Smooth muscle cell (in vitro differentiated cells): ENCODE results near the gene UNC45A. TPM values are rescaled to one million over a fixed set of nuclear protein-coding genes. Genes with fewer than 3 reads are reported as not detected.

Experiments used
- DNase-seq: peaks from one replicate; lab custom pipeline; 2025; ENCODE audit not compliant: unreplicated experiment; lab: John Stamatoyannopoulos, UW
- H2AFZ ChIP-seq: fragments of 200-600 bp; sonication (generic); 2 replicates; pipeline ENCODE4 v1.6.0; 2016; ENCODE audit warnings: antibody characterized with exemption, low read depth, mild to moderate bottlenecking
- H3F3A ChIP-seq: fragments of 200-600 bp; sonication (generic); 2 replicates; pipeline ENCODE4 v1.6.0; 2017; ENCODE audit warnings: antibody characterized with exemption, low read depth
- H3K27ac ChIP-seq: fragments of 200-600 bp; sonication (generic); 2 replicates; pipeline ENCODE4 v1.5.1; 2016; ENCODE audit warnings: low read depth, mild to moderate bottlenecking
- H3K27me3 ChIP-seq: fragments of 200-600 bp; sonication (generic); 2 replicates; pipeline ENCODE4 v1.6.1; 2016; ENCODE audit warnings: low read depth, mild to moderate bottlenecking
- H3K36me3 ChIP-seq: fragments of 200-600 bp; sonication (generic); 2 replicates; pipeline ENCODE4 v1.5.1; 2016; ENCODE audit warnings: low read depth
- H3K4me1 ChIP-seq: fragments of 200-600 bp; sonication (generic); 2 replicates; pipeline ENCODE4 v1.5.1; 2016; ENCODE audit warnings: low read depth
- H3K4me2 ChIP-seq: fragments of 200-600 bp; sonication (generic); 2 replicates; pipeline ENCODE4 v1.6.0; 2016; ENCODE audit warnings: mild to moderate bottlenecking
- H3K4me3 ChIP-seq: fragments of 200-600 bp; sonication (generic); 2 replicates; pipeline ENCODE4 v1.5.1; 2016; ENCODE audit warnings: mild to moderate bottlenecking
- H3K79me2 ChIP-seq: fragments of 200-600 bp; sonication (generic); 2 replicates; pipeline ENCODE4 v1.6.0; 2016; ENCODE audit warnings: low read depth, mild to moderate bottlenecking
- H3K9ac ChIP-seq: fragments of 200-600 bp; sonication (generic); 2 replicates; pipeline ENCODE4 v1.6.0; 2016; ENCODE audit warnings: low read depth
- H3K9me3 ChIP-seq: fragments of 200-600 bp; sonication (generic); replicated peaks from 2 replicates; pipeline ENCODE4 v1.5.1; 2016; ENCODE audit warnings: low read depth
- H4K20me1 ChIP-seq: fragments of 200-600 bp; sonication (generic); 2 replicates; pipeline ENCODE4 v1.6.0; 2016; ENCODE audit warnings: low read depth
- WGBS: methylation state at CpG from one replicate; pipeline ENCODE4 v1.1.7; 2016; ENCODE audit warnings: low lambda C conversion rate; 5-methylcytosine and 5-hydroxymethylcytosine counted together
- polyA plus RNA-seq: library from polyadenylated mRNA; unstranded; fragments of >200 nt; fragmentation: Nextera tagmentation; extraction: Ambion mirVana; gene quantifications from 2 replicates; pipeline ENCODE4 v1.2.1, GENCODE V29; 2016
- total RNA-seq: library from RNA; depleted of rRNA; stranded (reverse); fragments of >200 nt; gene quantifications from 2 replicates; pipeline ENCODE4 v1.2.3, GENCODE V29; 2014
- TF ChIP-seq, protein P1 (sequence below): fragments of 200-600 bp; sonication (generic); IDR thresholded peaks from 2 replicates; pipeline ENCODE4 v1.5.1; 2017; ENCODE audit warnings: borderline replicate concordance, mild to moderate bottlenecking, antibody characterized with exemption; ENCODE audit not compliant: insufficient read depth, poor library complexity, severe bottlenecking

The UNC45A gene
- total and polyA plus RNA-seq, 2 experiments from 2014 or later: 57.5 to 66.6 TPM

DNA sequence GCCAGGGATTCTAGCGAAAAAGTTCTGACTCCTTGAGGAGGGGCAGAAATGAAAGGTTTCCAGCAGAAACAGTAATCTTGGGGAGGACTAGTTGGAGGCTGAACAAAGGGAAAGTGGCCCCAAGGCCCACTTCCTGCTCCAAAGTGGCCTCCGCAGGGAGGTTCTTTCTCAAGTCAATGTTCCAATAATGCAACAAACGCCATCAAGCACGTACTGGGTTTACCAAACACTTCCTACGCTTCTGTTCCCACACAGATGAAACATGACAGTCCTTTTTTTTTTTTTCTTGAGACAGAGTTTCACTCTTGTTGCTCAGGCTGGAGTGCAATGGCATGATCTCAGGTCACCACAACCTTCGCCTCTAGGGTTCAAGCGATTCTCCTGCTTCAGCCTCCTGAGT lies 10.0 kb downstream of the UNC45A start:
- no peaks in the 10 kb centered on the region for H4K20me1 ChIP-seq
- no peak overlapping the region for H3K27ac ChIP-seq
- H3F3A ChIP-seq: no peaks in the 10 kb centered on the region
- WGBS: 85% methylated on average over 7 of the region's 7 CpGs
- H3K4me3 ChIP-seq: no peak overlapping the region
- no peaks in the 10 kb centered on the region for H3K27me3 ChIP-seq
- no peak for DNase-seq
- H3K9ac ChIP-seq: no peak overlapping the region
- H3K36me3 ChIP-seq: peaks cover 5% of the 10 kb centered on the region
- no peak overlapping the region for H3K4me2 ChIP-seq
- no peak overlapping the region for H2AFZ ChIP-seq
- H3K4me1 ChIP-seq: no peaks in the 10 kb centered on the region
- no peaks in the 10 kb centered on the region for H3K79me2 ChIP-seq
- no peaks in the 10 kb centered on the region for H3K9me3 ChIP-seq
- TF ChIP-seq, protein P1, sequence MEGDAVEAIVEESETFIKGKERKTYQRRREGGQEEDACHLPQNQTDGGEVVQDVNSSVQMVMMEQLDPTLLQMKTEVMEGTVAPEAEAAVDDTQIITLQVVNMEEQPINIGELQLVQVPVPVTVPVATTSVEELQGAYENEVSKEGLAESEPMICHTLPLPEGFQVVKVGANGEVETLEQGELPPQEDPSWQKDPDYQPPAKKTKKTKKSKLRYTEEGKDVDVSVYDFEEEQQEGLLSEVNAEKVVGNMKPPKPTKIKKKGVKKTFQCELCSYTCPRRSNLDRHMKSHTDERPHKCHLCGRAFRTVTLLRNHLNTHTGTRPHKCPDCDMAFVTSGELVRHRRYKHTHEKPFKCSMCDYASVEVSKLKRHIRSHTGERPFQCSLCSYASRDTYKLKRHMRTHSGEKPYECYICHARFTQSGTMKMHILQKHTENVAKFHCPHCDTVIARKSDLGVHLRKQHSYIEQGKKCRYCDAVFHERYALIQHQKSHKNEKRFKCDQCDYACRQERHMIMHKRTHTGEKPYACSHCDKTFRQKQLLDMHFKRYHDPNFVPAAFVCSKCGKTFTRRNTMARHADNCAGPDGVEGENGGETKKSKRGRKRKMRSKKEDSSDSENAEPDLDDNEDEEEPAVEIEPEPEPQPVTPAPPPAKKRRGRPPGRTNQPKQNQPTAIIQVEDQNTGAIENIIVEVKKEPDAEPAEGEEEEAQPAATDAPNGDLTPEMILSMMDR: no peak

DNA sequence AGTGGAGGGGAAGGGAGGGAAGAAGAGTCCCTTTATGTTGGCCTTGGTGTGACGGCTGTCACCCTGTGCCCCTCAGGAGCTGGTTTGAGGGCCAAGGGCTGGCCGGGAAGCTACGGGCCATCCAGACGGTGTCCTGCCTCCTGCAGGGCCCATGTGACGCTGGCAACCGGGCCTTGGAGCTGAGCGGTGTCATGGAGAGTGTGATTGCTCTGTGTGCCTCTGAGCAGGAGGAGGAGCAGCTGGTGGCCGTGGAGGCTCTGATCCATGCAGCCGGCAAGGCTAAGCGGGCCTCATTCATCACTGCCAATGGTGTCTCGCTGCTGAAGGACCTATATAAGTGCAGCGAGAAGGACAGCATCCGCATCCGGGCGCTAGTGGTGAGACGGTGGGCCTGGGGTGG lies 11.5 kb downstream of the UNC45A start:
- H3K36me3 ChIP-seq: no peaks in the 10 kb centered on the region

DNA sequence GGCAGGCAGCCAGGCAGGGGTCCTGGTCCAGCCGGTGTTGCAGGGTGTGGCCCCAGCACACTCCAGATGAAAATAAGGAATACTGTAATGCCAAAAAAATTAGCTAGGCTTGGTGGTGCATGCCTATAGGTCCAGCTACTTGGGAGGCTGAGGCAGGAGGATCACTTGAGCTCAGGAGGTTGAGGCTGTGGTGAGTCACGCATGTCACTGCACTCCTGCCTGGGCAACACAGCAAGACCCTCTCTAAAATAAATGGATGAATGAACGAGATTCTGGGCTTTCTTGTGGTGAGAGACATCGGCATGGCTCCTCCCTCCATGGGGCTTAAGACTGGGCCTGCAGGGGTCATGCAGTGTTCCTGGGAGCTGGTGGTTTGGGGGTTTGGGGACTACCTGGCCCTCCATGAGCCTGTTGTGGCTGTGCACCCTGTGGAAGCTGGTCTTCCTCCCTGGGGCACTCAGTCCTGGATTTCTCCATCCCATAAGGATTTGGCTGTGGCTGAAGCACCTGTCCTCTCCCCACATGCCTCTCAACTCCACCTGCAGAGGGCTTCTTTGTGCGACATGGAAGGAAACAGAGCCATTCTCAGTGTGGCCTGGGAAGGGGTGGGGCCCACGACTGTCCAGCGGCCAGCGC lies 12.0 kb downstream of the UNC45A start:
- no peaks in the 10 kb centered on the region for H3F3A ChIP-seq
- no peak overlapping the region for H3K4me3 ChIP-seq
- no peaks in the 10 kb centered on the region for H3K9me3 ChIP-seq
- no peaks in the 10 kb centered on the region for H3K79me2 ChIP-seq
- TF ChIP-seq, protein P1: no peak
- H3K4me1 ChIP-seq: no peaks in the 10 kb centered on the region
- no peak overlapping the region for H2AFZ ChIP-seq
- no peak overlapping the region for H3K27ac ChIP-seq
- no peaks in the 10 kb centered on the region for H4K20me1 ChIP-seq
- H3K27me3 ChIP-seq: no peaks in the 10 kb centered on the region
- H3K4me2 ChIP-seq: no peak overlapping the region
- DNase-seq: no peak
- 82% methylated on average over 8 of the region's 8 CpGs for WGBS
- H3K36me3 ChIP-seq: no peaks in the 10 kb centered on the region
- H3K9ac ChIP-seq: no peak overlapping the region

More for the DNA sequence above, 11.5 kb downstream of the UNC45A start:
- no peaks in the 10 kb centered on the region for H3K4me1 ChIP-seq
- H3K4me3 ChIP-seq: no peak overlapping the region
- H4K20me1 ChIP-seq: no peaks in the 10 kb centered on the region
- H2AFZ ChIP-seq: no peak overlapping the region
- H3K27me3 ChIP-seq: no peaks in the 10 kb centered on the region
- H3K9me3 ChIP-seq: no peaks in the 10 kb centered on the region
- H3F3A ChIP-seq: no peaks in the 10 kb centered on the region
- no peak overlapping the region for H3K9ac ChIP-seq
- WGBS: 98% methylated on average over 16 of the region's 16 CpGs
- H3K79me2 ChIP-seq: no peaks in the 10 kb centered on the region
- TF ChIP-seq, protein P1: no peak
- H3K27ac ChIP-seq: no peak overlapping the region
- DNase-seq: no peak
- H3K4me2 ChIP-seq: no peak overlapping the region
